Body of pancreas (tissue), 4 donors: Measurements from ENCODE around the gene USP21. TPM values are rescaled to one million over a fixed set of nuclear protein-coding genes. Genes with fewer than 3 reads are reported as not detected.
A peak's percentile ranks its signal among the peaks of the same experiment; 100 is the strongest.

Experiments used
- ATAC-seq: fragments of 150-250 bp; one replicate; pipeline ENCODE4 v1.9.1; 2016
- DNase-seq, 4 donors: peaks; one replicate each; pipeline ENCODE4 v3.0.0-alpha.2; 2019
- H3K27ac ChIP-seq, 4 donors: fragments of 200-600 bp; sonication (generic); 1 replicate in 3 of 4; 2 replicates in 1 of 4; pipeline versions ENCODE4 v1.5.1 to v1.6.1; 2016 to 2019; ENCODE audit warnings: mild to moderate bottlenecking in 1 of 4, mixed read lengths in 1 of 4, moderate library complexity in 1 of 4
- H3K27me3 ChIP-seq, 2 donors: fragments of 200-600 bp; sonication (generic); one replicate each; pipeline ENCODE4 v1.6.0; 2016; ENCODE audit warnings: mild to moderate bottlenecking in 1 of 2
- H3K36me3 ChIP-seq, 2 donors: fragments of 200-600 bp; sonication (generic); replicated peaks in 1 of 2; 2 replicates each; pipeline ENCODE4 v1.5.1; 2016; ENCODE audit warnings: low read depth in 2 of 2; ENCODE audit not compliant: insufficient read depth in 1 of 2
- H3K4me1 ChIP-seq: fragments of 200-600 bp; sonication (generic); one replicate; pipeline ENCODE4 v1.6.0; 2016
- H3K4me3 ChIP-seq, 2 donors: fragments of 200-600 bp; sonication (generic); 1 replicate in 1 of 2; 2 replicates in 1 of 2; pipeline ENCODE4 v1.5.1; 2016 to 2019
- H3K9me3 ChIP-seq, 3 donors: fragments of 200-600 bp; sonication (generic); 1 replicate in 2 of 3; 2 replicates in 1 of 3; pipeline ENCODE4 v1.5.1; 2016
- CTCF ChIP-seq, 7 experiments: fragments of 450-650 bp in 4 of 7; fragments of 200-600 bp in 3 of 7; sonication (generic) in 3 of 7; IDR thresholded peaks; one replicate each; pipeline ENCODE4 v1.5.1; 2016 to 2019; ENCODE audit warnings: antibody characterized with exemption in 7 of 7
- POLR2A ChIP-seq, 3 donors: fragments of 450-650 bp; IDR thresholded peaks; one replicate each; pipeline ENCODE4 v1.6.1; 2016; ENCODE audit warnings: antibody characterized with exemption in 3 of 3, mild to moderate bottlenecking in 2 of 3
- whole genome bisulfite sequencing, 2 donors: methylation state at CpG; one replicate each; pipeline ENCODE4 v1.1.5; 2017; 5-methylcytosine and 5-hydroxymethylcytosine counted together
- intact Hi-C: fragments of 100-400 bp; cut with DNase I; formaldehyde crosslinking; loops from one replicate; pipeline ENCODE4 v1.15.1; 2023
- total RNA-seq, 2 donors: library from RNA; depleted of rRNA; stranded (reverse); fragments of >200 nt; gene quantifications; one replicate each; pipeline ENCODE4 v1.1.0, GENCODE V29; 2016

Gene USP21
- total RNA-seq, result 10 to 100 TPM; 17.8 to 21.0 TPM

GRCh38 chr1:161159087-161159912, at the start of gene USP21:
Gene USP21 (plus strand): TSS chr1:161159500. CDS start chr1:161160641, 1,141 bp downstream.
- H3K27me3 ChIP-seq, result no peaks in the 10 kb centered on the region
- H3K4me1 ChIP-seq, result peaks cover 47% of the 10 kb centered on the region
- peak within 1 kb of the TSS; percentile 80 to 91 for H3K4me3 ChIP-seq
- peak; percentile 97 for ATAC-seq
- TF ChIP-seq CTCF (IDR thresholded peaks at IDR 0.05), result peak in 3 of 7 experiments; percentile 34 to 53 (median 41)
- TF ChIP-seq POLR2A (IDR thresholded peaks at IDR 0.05), result peak; percentile 45 to 77 (median 67)
- no peaks in the 10 kb centered on the region for H3K9me3 ChIP-seq
- H3K36me3 ChIP-seq, result peaks cover 0 to 8% of the 10 kb centered on the region in 2 donors
- DNase-seq, result peak; percentile 93 to 94 (median 94)
- 2 to 4% methylated on average over 9 to 47 of the region's 60 CpGs for WGBS, 2 donors
- H3K27ac ChIP-seq, result peak within 1 kb of the TSS; percentile 57 to 85 (median 79)
- intact Hi-C loops, result no loop called here

- Histone ChIP-seq H3K27me3 (no peaks in the 10 kb centered on the region), H3K27ac (no peak overlapping the region), H3K9me3 (no peaks in the 10 kb centered on the region), H3K36me3 (no peaks in the 10 kb centered on the region), H3K4me3 (no peak overlapping the region), H3K4me1 (peaks cover 38% of the 10 kb centered on the region)
- ATAC-seq (no peak), DNase-seq (no peak)
- WGBS, 2 donors, result 85 to 91% methylated on average over 3 of the region's 3 CpGs
- intact Hi-C loops, result no loop called here
- TF ChIP-seq CTCF (IDR thresholded peaks at IDR 0.05) (no peak), POLR2A (IDR thresholded peaks at IDR 0.05) (no peak)
Observed at GRCh38 chr1:161111117-161111516, 48.2 kb upstream of the USP21 start.

GRCh38 chr1:161111527-161111926, 47.8 kb upstream of the USP21 start:
- no peak for ATAC-seq

GRCh38 chr1:161113915-161114314, 45.4 kb upstream of the USP21 start:
- Histone ChIP-seq H3K27ac (no peak overlapping the region), H3K9me3 (no peaks in the 10 kb centered on the region), H3K4me3 (no peak overlapping the region), H3K4me1 (peaks cover 55% of the 10 kb centered on the region), H3K36me3 (no peaks in the 10 kb centered on the region), H3K27me3 (no peaks in the 10 kb centered on the region)
- no peak for DNase-seq
- TF ChIP-seq CTCF (IDR thresholded peaks at IDR 0.05) (no peak), POLR2A (IDR thresholded peaks at IDR 0.05) (no peak)
- no peak for ATAC-seq
- WGBS, 2 donors, result 41 to 45% methylated on average over 1 of the region's 1 CpG
- intact Hi-C loops, result no loop called here

More at GRCh38 chr1:161111527-161111926, 47.8 kb upstream of the USP21 start:
- DNase-seq, result no peak
- intact Hi-C loops, result no loop called here
- Histone ChIP-seq H3K9me3 (no peaks in the 10 kb centered on the region), H3K36me3 (no peaks in the 10 kb centered on the region), H3K4me1 (peaks cover 42% of the 10 kb centered on the region), H3K4me3 (no peak overlapping the region), H3K27ac (no peak overlapping the region), H3K27me3 (no peaks in the 10 kb centered on the region)
- TF ChIP-seq POLR2A (IDR thresholded peaks at IDR 0.05) (no peak), CTCF (IDR thresholded peaks at IDR 0.05) (no peak)
- WGBS, 2 donors, result 60 to 88% methylated on average over 2 of the region's 2 CpGs
